Glomerular visceral epithelial cell (primary cell): ENCODE measurements around the gene TESK2.

ENCODE experiments used
- DNase-seq: peaks from one replicate; pipeline ENCODE4 v3.0.0-alpha.2; 2016; ENCODE audit errors: extremely low spot score

The TESK2 gene

DNA sequence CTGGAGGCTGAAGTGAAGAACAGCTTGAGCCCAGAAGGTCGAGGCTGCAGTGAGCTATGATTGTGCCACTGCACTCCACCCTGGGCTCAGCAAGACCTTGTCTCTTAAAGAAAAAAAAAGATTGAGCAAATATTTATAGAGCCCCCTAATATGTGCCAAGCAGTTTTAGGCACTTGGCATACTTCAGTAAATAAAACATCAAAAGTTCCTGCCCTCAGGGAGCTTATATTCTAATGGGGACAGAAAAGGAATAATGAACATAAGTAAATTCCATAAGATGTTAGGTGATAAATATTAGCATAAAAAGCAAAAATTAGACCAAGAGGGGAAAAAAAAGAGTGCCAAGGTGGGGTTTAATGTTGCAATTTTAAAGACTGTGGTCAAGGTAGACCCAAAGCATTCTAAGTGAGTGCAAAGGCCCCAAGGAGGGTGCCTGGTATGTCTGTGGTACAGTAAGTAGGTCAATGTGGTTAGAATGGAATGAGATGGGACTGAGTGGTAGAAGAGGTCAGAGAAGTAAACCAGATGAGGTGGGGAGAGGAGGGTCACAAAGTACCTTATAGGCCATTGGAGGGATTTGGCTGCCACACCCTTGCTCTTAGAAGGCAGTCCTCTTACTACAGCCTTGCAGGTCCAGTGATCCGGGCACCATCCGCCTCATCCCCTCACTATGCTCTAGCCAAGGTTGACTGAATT lies 153.2 kb downstream of the TESK2 start:
- DNase-seq, result peak; percentile 73

DNA sequence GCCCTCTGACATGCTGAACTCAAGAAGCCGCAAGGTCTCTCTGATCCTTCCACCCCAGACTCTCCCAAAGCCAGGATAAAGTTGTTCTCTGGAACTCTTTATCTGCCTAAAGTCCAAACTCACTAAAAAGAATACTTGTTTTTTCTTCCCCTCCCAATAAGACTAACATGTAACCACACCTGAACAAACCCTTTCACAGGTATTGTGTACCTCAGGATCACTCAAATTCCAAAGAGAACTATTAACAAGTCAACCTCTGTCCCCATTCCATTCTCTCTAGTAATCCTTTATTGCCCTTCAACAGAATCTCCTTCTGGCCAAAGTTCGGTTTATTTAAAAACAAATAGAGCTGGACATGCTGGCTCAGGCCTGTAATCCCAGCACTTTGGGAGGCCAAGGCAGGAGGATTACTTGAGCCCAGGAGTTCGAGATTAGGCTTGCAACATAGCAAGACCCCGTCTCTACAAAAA lies 155.1 kb downstream of the TESK2 start:
- DNase-seq, result no peak

DNA sequence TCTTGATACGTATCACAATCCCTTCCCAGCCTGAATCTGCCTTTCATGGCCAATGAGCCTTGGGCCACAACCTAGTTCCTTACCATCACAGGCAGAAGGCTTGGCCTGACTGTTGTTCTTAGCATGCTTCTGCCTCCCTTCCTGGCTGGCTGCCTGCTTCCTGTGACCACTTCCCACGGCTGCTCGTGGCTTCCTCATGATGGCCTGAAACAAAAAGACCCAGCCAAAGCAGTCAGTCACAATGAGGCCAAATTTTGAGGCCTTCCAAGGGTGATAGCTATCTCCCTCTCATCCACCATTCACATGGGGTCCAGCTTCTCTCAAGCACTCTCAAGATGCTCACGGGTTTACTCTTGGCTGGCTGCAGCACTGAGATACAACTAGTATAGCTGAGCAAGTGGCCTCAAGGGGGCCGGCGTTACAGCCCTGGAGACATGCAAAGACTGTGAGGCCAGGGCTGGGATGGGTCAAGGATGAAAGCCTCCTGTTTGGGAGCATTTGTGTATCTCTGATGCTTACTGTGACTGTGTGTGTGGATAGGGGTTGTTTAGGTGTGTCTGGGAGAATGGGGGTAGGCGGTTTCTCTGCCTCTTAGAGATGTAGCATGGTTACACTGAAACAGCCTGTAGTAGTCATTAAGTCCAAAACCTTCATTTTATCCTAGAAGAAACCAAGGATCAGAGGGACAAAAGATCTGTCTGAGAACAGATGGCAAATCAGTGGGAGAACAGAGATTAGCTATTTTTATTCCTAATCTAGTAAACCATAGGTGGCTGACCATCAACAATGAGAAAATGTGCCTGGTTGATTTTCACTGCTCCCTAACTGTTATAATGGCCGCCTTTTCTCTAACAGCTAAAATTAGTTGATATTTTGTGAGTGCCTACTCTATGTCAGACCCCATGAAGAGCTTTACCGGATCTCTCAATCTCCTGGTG lies 156.4 kb downstream of the TESK2 start:
- no peak for DNase-seq

DNA sequence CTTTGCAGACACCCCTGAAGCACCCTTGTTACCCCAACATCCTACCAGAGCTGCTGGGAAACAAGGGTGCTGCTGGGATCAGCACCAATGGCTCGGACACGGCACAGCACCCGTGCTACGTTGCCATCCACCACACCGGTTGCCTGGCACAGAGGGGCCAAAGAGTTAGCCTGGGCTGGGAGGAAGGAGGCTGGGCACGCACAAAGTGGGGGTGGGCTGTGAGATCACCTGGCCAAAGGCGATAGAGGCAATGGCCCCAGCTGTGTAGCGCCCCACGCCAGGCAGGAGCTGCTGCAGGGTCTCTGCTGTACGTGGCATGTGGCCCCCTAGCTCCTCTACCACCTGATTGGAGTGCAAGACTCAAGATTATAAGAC lies 158.6 kb downstream of the TESK2 start:
- no peak for DNase-seq

DNA sequence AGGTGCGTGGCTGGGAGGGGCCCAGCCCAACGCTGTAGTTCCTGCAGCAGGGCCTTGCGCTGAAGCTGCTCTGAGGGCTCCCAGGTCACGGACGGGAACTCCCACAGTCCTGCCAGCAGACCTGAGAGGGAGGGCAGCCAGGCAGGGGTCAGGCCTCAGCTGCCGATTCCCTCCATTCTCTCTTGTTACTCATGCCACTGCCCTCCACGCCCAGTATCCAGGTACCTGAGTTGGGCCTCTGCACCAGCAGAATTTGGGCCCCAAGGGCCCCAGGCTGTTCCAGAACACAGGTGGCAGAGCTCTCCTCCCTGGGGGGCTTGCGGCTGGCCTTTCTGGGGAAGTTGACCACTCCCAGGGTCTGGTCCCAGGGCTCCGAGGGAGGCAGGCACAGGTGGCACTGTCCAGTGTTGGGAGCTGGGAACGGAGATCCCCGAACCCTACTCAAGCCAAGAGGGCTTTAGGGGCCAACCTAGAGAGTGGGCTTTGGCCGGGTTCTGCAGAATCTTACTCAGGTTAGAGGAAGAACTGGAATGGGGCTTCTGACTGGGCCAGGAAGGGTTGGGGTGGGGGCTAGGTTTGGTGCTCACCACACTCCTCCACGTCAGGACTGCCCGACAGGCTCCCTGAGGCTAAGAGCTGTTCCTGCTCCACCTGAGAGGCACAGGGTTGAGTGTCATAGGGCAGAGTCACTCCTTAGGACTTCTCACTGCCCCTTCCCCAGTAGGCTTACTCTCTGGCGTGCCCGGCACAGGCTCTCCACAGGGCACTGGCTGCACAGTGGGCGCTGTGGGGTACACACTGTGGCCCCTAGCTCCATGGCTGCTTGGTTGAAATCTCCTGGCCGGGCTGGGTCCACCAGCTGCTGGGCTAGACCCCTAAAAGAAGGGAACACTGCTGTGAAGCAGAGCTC lies 159.3 kb downstream of the TESK2 start:
- DNase-seq, result no peak

DNA sequence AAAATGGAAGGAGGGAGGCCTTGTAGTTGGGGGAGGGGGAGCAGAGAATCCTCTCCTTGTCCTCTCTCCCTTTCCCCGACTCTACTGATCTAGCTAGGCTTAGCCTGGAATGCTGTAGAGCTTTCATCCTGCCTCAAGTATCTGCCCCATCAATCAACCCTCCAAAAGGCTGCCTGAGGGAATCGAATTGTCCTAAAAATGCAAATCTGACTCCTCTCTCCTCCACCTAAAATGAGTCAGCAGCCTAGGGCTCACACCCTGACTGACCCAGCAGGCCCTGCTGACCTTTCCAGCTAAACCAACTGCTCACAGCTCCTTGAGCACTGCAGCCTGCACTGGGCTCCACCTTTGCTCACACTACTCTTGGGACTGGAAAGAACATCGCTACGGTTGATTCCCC lies 161.5 kb downstream of the TESK2 start:
- no peak for DNase-seq

DNA sequence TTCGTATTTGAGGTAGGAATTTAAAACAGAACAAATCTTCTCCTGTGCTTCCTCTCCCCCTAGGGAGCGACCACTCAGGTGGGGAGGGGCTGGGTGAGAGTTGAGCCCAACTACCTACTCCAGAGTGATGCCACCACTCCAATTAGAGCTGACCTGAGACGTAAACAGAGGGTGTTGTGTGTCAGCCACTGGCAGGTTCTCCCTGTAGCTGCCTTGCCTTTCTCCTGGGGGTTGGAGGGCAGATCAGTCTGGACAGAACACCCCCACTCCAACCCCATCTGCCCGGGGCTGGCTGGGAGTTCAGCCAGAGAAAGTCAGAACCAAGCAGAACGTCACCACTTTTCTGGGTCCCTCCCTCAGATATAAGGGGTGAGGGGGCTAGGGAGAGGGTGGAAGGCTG lies 162.3 kb downstream of the TESK2 start:
- no peak for DNase-seq

DNA sequence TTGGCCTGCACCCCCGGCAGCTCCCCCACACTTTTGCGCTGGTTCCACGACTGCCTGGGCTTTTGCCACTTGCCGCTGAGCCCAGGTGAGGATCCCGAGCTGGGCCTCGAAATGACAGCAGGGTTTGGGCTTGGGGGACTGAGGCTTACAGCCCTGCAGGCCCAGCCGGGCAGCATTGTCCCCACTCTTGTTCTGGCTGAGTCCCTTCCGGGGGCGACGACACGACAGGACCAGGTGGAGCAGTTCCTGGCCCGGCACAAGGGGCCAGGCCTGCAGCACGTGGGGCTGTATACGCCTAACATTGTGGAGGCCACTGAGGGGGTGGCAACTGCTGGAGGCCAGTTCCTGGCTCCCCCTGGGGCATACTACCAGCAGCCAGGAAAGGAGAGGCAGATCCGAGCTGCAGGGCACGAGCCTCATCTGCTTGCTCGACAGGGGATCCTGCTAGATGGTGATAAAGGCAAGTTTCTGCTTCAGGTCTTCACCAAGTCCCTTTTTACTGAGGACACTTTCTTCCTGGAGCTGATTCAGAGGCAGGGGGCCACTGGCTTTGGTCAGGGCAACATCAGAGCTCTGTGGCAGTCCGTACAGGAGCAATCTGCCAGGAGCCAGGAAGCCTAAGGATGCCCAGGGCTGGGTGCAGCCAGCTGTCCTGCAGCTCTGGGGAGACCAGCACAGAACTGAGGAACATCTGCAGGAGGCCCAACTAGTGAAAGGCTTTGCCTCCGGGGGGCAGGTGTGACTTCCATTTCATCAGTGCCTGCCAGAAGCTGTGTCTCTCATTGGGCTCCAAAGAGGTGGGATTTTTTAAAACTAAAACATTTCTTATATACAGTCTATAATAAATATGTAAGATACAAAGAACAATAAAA lies 163.1 kb downstream of the TESK2 start:
- no peak for DNase-seq

DNA sequence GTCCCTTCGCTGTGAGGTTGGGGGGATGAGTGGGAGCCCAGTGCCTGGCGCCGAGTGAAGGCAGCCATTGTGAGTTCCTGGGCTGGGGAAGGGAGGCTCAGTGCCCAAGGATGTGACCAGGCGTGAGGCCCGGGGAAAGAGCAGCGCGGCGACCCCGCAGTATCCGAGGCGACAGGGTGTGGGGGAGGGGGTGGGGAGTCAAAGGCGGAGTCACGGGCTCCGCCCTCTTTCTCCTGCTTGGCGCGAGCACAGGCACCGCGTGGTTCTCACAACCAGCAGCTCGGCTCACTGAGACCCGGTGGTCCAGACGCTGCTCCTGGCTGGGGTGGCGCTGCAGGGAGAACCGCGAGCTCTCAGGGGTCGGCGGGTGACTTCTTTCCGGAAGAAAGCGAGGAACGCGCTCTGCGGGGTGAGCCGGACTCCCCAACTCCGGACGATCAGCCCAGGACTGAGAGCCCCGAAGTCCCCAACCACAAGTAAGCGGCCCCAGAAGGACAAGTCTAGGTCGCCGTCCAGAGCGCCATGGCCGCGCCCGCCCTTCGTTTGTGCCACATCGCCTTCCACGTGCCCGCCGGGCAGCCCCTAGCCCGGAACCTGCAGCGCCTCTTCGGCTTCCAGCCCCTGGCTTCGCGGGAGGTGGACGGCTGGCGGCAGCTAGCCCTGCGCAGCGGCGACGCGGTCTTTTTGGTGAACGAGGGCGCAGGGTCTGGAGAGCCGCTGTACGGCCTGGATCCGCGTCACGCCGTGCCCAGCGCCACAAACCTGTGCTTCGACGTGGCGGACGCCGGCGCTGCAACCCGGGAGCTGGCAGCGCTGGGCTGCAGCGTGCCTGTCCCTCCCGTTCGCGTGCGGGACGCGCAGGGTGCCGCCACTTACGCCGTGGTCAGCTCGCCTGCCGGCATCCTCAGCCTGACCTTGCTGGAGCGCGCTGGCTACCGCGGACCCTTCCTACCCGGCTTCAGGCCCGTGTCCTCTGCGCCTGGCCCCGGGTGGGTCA lies 164.0 kb downstream of the TESK2 start, which contains the start of gene HPDL:
TSS of gene HPDL (plus strand) at position 269 of the 997 bp plus-strand sequence. CDS start at position 523, 254 bp downstream.
- no peak for DNase-seq

DNA sequence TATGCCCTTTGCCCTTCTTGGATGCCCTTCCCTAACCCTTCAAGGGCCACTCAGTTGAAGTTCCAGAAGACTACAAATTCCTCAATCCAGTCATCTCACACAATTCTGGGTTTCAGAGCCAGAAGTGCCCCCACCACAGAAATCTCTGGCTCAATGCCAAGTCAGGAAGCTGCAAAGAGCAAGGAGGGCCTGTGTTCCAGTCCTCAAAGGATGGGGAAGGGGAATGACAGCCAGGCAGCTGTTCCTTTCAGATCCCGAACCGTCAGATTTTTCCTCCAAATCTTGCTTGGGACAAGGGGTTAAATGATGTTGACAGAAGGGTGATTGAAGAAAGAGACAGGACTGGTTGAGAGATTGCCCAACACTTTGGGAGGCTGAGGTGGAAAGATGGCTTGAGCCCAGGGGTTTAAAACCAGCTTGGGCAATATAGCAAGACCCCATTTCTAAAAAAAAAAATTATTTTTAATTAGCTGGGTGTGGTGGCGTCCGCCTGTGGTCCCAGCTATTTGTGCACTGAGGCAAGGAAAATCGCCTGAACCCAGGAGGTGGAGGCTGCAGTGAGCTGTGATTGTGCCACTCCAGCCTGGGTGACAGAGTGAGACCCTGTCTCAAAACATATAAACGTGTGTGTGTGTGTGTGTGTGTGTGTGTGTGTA lies 165.0 kb downstream of the TESK2 start:
- DNase-seq, result no peak

DNA sequence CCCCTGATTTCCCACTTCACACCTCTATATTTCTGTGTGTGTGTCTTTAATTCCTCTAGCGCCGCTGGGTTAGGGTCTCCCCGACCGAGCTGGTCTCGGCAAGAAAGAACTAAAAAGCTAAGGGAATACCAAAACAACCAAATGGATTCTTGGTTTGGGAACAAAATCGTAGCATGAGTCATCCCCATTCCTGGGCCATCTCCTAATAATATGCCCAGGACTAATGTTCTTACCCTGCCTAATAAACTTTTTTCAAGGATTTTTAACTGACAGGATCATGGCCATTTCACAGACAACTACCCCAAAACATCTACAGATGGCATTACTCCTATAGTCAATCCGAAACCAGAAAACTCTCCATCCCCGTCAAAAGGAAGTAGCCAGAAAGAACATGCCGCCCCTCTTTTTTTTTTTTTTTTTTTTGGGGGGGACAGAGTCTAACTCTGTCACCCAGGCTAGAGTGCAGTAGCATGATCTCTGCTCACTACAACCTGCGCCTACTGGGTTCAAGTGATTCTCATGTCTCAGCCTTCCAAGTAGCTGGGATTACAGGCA lies 168.4 kb downstream of the TESK2 start:
- no peak for DNase-seq

DNA sequence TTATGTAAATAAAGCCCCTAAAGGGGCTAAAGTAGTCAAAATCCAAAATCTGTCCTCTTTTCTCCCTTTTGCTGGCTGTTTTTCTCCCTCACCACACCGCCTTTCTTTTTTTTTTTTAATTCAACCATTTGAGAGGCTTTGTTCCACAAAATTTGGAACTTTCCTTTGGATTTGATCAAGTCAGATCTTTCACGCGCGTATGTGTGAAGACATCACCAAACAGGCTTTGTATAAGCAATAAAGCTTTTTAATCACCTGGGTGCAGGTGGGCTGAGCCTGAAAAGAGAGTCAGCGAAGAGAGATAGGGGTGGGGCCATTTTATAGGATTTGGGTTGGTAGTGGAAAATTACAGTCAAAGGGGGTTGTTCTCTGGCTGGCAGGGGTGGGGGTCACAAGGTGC lies 169.5 kb downstream of the TESK2 start:
- DNase-seq, result no peak

DNA sequence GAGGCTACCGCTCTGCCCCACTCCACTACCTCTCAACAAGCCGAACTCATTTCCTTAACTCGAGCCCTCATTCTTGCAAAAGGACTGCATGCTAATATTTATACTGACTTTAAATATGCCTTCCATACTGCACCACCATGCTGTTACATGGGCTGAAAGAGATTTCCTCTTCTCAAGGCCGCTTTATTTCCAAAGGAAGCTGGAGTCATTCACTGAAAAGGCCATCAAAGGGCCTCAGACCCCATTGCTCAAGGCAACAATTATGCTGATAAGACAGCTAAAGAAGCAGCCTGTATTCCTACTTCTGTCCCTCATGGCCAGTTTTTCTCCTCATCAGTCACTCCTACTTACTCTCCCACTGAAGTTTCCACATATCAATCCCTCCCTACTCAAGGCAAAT lies 171.2 kb downstream of the TESK2 start:
- DNase-seq, result no peak

DNA sequence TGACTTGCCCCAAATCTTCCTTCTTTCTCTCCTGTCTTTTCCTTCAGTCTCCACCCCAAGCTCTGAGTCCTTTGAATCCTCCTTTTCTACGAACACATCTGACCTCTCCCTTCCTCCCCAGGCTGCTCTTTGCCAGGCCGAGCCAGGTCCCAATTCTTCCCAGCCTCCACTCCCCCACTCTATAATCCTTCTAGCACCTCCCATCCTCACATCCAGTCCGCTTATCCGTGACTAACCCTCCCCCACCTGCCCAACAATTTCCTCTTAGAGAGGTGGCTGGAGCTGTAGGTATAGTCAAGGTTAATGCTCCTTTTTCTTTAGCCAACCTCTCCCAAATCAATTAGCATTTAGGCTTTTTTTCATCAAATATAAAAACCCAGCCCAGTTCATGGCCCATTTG lies 173.8 kb downstream of the TESK2 start:
- no peak for DNase-seq

DNA sequence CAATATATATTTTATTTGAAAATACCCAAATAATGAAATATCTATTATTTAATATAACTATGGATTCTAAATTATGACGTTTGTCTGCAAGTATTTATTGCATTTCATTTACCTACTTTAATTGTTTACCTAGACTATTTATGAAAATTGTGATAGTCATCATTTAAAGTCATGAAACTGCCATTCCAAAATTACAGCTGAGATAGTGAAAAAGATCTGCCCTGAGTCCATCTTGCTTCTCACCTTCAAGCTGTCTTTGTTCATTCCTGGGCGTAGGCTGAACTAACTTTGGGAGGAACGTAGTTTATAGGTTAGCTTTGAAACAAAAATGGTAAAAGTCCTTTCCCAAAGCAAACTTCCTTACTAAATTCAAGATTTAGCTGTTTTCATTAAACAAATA lies 176.7 kb downstream of the TESK2 start:
- no peak for DNase-seq

DNA sequence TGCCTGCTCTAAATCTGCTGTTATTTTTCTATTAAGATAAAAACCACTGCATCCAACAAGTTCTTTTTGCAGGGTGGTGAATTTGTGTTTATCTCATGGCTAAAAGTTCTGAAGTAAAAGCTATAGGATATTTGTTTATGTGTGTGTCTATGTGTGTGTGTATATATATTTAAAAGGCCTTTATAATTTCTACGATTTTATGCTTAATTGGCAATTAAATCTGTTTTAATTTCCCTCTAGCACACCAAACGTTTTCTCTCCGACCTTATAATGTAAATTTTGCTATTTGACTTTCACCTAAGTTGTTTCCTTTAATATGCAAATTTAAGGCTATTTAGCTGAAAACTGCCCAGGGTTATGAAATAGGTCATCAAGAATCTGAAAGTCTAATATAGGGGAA lies 184.1 kb downstream of the TESK2 start:
- DNase-seq, result no peak

DNA sequence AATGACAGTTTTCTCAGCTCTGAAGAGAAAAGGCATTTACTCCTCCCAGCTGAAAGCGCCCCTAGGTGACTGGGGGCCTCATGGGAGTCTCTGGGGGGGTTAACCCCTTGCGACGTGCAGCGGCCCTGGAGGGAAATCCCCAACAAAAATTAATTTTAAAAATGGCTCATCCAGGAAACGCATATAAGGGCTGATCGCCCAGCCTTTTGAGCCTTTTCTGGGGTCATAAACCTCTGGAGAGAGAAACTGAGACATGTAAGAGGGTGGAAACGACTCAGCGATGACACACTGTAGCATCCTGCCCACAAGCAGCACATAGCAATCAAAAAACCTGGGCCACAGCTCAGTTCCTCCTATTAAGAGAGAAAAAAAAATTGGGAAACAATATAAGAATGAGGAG lies 184.6 kb downstream of the TESK2 start:
- peak; percentile 32 for DNase-seq

DNA sequence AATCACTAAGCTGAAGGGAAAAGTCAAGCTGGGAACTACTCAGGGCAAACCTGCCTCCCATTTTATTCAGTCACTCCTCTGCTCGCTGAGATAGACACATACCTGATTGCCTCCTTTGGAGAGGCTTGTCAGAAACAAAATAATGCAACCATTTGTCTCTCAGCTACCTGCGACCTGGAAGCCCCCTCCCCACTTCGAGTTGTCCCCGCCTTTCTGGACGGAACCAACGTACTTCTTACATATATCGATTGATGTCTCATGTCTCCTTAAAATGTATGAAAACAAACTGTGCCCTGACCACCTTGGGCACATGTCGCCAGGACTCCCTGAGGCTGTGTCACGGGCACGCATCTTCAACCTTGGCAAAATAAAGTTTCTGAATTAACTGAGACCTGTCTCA lies 185.7 kb downstream of the TESK2 start:
- DNase-seq, result no peak
